GM12801 (cell line): Measurements from ENCODE around the gene RASGRF1.

Experiments used
- TF ChIP-seq, protein P1 (sequence below): IDR thresholded peaks from one replicate; pipeline ENCODE4 v1.5.1; 2011; ENCODE audit warnings: control low read depth; ENCODE audit not compliant: insufficient read length; ENCODE audit errors: extremely low read depth

The RASGRF1 gene

DNA sequence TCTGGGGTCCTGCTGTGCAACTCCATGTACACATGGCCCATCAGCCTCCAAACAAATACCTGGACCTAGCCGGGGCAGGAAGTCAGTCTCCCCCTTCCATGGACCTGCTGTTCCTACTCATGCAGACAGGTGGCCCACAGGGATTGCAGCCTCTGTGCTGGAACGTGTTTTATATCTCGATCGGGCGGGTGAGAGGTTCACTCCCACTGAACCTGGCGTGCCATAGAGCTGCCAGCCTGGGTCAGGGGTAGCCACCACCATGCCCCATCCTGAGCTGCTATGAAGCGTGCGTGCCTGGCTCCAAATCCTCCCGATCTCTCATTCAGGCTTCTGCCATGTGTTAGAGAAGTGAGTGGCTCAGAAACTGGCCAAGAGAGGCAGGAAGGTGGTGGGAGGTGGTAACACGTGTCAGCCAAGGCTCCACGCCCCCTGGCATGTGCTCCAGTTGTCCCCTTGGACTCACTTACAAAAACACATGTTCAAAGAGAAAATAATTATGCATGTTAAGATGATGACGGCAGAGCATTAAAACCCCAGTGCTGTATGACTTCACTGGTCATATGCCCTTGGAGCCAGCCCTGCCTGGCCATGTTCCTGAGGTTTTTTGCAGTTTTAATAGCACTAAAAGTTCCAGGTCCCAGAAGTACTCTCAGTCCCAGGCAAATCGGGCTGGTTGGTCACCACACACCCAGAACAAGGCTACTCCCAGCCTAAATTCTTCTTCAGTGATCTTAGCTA, 176.4 kb downstream of the RASGRF1 start:
- TF ChIP-seq, protein P1, sequence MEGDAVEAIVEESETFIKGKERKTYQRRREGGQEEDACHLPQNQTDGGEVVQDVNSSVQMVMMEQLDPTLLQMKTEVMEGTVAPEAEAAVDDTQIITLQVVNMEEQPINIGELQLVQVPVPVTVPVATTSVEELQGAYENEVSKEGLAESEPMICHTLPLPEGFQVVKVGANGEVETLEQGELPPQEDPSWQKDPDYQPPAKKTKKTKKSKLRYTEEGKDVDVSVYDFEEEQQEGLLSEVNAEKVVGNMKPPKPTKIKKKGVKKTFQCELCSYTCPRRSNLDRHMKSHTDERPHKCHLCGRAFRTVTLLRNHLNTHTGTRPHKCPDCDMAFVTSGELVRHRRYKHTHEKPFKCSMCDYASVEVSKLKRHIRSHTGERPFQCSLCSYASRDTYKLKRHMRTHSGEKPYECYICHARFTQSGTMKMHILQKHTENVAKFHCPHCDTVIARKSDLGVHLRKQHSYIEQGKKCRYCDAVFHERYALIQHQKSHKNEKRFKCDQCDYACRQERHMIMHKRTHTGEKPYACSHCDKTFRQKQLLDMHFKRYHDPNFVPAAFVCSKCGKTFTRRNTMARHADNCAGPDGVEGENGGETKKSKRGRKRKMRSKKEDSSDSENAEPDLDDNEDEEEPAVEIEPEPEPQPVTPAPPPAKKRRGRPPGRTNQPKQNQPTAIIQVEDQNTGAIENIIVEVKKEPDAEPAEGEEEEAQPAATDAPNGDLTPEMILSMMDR, result no peak

DNA sequence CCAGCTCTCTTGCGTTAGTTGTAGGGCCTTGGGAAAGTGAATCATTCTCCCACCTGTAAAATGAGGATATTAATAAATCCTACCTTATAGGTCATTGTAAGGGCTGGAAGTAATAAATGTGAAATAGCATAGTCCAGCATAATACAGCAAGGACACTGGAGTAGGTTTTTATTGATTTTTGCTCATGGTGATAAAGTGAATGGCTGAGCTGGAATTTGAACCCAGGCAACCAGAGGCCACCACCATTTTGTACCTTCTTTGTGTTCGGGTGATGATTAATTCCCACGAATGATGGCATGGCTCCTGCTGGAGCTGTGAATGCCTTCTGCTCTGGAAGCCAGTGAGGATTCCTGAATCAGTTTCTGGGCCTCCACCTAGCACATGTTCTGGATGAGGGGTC, 177.6 kb downstream of the RASGRF1 start:
- TF ChIP-seq, protein P1, result no peak

DNA sequence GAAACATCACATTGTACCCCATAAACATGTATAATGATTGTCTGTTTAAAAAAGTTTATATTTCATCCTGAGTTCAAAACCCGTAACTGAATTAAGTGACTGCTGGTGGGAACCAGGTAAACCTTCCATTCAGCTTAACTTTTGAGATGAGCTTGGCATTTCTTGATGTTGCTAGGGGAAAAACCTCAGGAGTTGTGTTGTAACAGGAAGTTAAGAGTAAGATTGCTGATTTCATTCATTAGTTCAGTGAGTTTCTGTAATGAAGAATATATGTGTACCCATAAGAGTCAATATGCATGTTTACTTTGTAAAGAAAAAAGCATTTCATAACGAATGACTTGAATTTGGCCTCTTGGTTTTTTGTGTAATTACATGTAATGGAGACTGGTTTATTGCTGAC, 178.3 kb downstream of the RASGRF1 start:
- TF ChIP-seq, protein P1, result no peak

DNA sequence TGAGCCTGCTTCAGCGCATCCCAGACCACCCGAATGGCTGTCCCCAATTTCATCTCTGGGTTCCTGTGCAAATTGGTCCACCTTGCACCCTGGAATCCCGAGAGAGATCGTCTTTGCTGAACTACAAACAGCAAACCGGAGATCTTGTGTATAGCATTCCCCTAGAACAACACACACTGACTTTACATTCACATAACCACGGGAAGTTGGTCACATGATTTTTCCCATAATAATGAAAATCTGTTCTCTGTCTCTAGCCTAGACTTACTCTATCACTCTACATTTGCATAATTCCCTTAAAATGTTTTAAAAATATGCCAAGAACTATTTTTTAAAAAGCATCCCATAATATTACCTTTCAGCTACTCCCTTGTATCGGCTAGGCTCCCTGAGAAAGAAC, 180.3 kb downstream of the RASGRF1 start:
- TF ChIP-seq, protein P1, result no peak
